ENCODE measurements around the gene DRAM1. TPM values are rescaled to one million over a fixed set of nuclear protein-coding genes. Genes with fewer than 3 reads are reported as not detected.

DRAM1 gene
- polyA plus RNA-seq, 10 donors, result 2.7 to 4.6 (median 4.3) TPM

Other genes starting within 250 kb of the DRAM1 start
- 10 to 100 TPM; 22.0 to 36.2 (median 27.7) TPM for gene CHPT1, start 179.9 kb upstream of the DRAM1 start, polyA plus RNA-seq (ENCODE audit: insufficient read length in 10 of 10)
- 1 to 10 TPM in 3 of 10 donors, under 1 TPM in 7; 0.20 to 3.8 (median 0.78) TPM for gene SYCP3, start 138.1 kb upstream of the DRAM1 start, polyA plus RNA-seq (ENCODE audit: insufficient read length in 10 of 10)
- 10 to 100 TPM; 14.5 to 24.3 (median 20.5) TPM for gene GNPTAB, start 46.6 kb upstream of the DRAM1 start, polyA plus RNA-seq (ENCODE audit: insufficient read length in 10 of 10)
- gene WASHC3, start 184.4 kb downstream of the DRAM1 start, polyA plus RNA-seq (ENCODE audit: insufficient read length in 10 of 10), result 10 to 100 TPM; 30.8 to 46.5 (median 40.0) TPM
- 10 to 100 TPM; 15.4 to 23.3 (median 20.4) TPM for gene NUP37, start 242.5 kb downstream of the DRAM1 start, polyA plus RNA-seq (ENCODE audit: insufficient read length in 10 of 10)
- gene PARPBP, start 242.6 kb downstream of the DRAM1 start, polyA plus RNA-seq (ENCODE audit: insufficient read length in 10 of 10), result 1 to 10 TPM; 5.3 to 8.7 (median 7.6) TPM

Data from muscle of back (tissue), 10 donors.